ENCODE data around the gene ZDHHC19. TPM values are rescaled to one million over a fixed set of nuclear protein-coding genes. Genes with fewer than 3 reads are reported as not detected.

The ZDHHC19 gene, protein sequence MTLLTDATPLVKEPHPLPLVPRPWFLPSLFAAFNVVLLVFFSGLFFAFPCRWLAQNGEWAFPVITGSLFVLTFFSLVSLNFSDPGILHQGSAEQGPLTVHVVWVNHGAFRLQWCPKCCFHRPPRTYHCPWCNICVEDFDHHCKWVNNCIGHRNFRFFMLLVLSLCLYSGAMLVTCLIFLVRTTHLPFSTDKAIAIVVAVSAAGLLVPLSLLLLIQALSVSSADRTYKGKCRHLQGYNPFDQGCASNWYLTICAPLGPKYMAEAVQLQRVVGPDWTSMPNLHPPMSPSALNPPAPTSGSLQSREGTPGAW
- not detected for total RNA-seq
- long read RNA-seq, result 0 reads

DNA sequence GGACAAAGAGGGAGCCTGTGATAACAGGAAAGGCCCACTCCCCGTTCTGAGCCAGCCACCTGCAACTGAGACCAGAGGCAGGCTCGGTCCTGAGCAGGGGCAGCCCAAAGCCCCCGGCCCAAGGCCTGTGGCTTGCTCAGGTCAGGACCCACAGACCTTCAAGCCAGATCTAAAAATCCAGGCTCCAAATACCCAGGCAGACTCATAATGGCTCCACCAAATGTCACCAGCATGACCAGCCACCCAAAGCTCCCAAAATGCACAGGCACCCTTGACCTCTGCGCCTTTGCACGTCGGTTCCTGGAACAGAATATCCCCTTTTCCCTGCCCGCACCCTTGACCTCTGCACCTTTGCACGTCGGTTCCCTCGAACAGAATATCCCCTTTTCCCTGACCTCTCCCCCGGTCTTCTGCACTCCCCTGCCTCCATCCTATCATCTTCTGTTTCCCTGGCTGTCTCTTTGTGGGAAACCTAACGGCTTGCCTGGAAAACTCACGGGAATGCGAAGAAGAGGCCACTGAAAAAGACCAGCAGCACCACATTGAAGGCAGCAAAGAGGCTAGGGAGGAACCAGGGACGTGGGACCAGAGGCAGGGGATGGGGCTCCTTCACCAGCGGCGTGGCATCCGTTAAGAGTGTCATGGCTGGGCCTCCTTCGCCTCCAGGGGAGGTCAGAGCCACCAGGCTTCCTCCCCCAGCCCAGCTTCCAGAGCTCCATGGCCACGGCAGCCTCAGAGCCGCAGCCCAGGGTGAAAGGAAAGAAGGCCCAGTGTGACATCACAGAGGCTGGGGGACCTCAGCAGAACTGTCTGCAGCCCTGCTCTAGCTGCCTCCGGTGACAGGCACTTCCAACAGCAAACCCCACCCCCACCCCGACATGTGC lies at the start of gene ZDHHC19:
TSS of gene ZDHHC19 (minus strand) at position 728 of the 884 bp plus-strand sequence. CDS start at position 643, 85 bp downstream.
- intact Hi-C loops (cut with DNase I), result no loop called here
- no peak for ATAC-seq
- Histone ChIP-seq H3K36me3 (no peaks in the 10 kb centered on the region), H3K27me3 (peaks cover 1% of the 10 kb centered on the region), H3K4me1 (no peaks in the 10 kb centered on the region), H3K27ac (no peak within 1 kb of the TSS), H3K4me3 (no peak within 1 kb of the TSS), H3K9me3 (no peaks in the 10 kb centered on the region)
- TF ChIP-seq, protein P1, sequence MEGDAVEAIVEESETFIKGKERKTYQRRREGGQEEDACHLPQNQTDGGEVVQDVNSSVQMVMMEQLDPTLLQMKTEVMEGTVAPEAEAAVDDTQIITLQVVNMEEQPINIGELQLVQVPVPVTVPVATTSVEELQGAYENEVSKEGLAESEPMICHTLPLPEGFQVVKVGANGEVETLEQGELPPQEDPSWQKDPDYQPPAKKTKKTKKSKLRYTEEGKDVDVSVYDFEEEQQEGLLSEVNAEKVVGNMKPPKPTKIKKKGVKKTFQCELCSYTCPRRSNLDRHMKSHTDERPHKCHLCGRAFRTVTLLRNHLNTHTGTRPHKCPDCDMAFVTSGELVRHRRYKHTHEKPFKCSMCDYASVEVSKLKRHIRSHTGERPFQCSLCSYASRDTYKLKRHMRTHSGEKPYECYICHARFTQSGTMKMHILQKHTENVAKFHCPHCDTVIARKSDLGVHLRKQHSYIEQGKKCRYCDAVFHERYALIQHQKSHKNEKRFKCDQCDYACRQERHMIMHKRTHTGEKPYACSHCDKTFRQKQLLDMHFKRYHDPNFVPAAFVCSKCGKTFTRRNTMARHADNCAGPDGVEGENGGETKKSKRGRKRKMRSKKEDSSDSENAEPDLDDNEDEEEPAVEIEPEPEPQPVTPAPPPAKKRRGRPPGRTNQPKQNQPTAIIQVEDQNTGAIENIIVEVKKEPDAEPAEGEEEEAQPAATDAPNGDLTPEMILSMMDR (IDR thresholded peaks at IDR 0.05), result no peak
- no peak for DNase-seq

DNA sequence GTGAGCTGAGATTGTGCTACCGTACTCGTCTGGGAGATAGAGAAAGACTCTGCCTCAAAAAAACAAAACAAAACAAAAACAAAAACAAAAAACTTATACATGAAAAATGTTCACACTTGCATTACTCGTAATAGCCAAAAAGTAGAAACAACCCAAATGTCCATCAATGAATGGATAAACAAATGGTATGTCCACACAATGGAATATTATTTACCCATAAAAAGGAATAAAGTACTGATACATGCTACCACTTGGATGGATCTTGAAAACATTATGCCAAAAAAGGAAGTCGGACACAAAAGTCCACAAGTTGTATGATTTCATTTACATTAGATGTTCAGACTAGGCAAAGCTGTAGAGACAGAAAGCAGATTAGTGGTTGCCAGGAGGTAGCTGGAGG lies 49.6 kb upstream of the ZDHHC19 start:
- TF ChIP-seq, protein P1 (IDR thresholded peaks at IDR 0.05), result no peak
- no peak overlapping the region for H3K27ac ChIP-seq
- H3K27me3 ChIP-seq, result no peaks in the 10 kb centered on the region
- ATAC-seq (no peak), DNase-seq (no peak)
- H3K4me3 ChIP-seq, result no peak overlapping the region
- peaks cover 59% of the 10 kb centered on the region for H3K36me3 ChIP-seq
- intact Hi-C loops (cut with DNase I), result no loop called here
- no peaks in the 10 kb centered on the region for H3K4me1 ChIP-seq
- H3K9me3 ChIP-seq, result no peaks in the 10 kb centered on the region

DNA sequence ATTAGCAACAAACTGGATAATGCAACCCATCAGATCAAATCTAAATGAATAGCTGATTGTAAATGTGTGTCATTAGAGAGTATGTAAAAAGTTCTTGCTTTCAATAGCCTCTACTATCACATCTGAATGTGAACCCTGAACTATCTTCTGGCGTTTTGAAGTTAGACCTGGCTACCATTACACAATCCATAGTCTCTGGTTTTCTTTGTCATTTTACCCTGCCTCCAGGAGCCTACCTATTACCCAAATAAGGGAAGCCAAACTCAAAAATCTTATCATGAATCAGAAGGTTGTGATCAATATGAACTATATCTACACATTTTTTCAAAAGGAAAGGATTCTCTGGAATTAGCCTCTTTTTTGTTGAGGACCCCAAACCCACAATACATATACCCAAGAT lies 44.6 kb upstream of the ZDHHC19 start:
- DNase-seq (no peak), ATAC-seq (no peak)
- H3K9me3 ChIP-seq, result no peaks in the 10 kb centered on the region
- H3K27me3 ChIP-seq, result no peaks in the 10 kb centered on the region
- intact Hi-C loops (cut with DNase I), result no loop called here
- no peak overlapping the region for H3K27ac ChIP-seq
- H3K36me3 ChIP-seq, result peaks cover 45% of the 10 kb centered on the region
- H3K4me1 ChIP-seq, result no peaks in the 10 kb centered on the region
- no peak overlapping the region for H3K4me3 ChIP-seq
- TF ChIP-seq, protein P1 (IDR thresholded peaks at IDR 0.05), result no peak

DNA sequence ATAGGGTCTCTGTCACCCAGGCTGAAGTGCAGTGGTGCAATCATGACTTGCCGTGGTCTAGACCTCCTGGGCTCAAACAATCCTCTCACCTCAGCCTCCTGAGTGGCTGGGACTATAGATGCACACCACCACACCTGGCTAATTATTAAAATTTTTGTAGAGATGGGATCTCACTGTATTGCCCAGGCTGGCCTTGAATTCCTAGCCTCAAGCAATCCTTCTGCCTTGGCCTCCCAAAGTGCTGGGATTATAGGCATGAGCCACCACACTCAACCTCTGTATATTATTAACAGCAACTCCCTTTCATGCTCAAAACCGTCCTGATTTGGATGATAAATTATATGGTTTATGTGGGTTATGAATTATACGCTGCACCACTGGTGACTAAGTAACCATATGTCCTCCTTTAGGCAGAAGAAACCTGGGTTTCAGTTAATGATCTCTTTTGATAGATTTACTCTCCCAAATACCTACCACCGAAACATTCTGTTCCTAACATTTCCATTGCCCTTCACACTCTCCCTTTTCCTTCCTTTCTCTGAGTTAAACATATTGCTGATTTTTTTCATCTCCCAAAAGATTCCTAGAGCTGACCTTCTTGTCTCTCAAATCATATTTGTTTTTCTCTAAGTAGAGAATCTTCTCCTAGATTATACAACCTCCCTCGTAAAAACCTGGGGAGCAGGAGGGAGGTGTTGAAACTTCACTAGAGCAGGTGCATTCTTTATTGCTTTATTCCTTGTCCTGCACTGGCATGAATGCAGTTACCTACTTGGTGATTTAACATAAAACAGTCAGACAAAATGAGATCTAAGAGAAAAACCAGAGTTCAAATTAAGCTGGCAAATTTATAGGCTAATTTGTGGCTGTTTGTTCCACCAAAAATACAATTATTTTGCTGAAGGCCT lies 43.4 kb upstream of the ZDHHC19 start:
- intact Hi-C loops (cut with DNase I), result no loop called here
- H3K36me3 ChIP-seq, result peaks cover 40% of the 10 kb centered on the region
- H3K4me1 ChIP-seq, result no peaks in the 10 kb centered on the region
- H3K9me3 ChIP-seq, result no peaks in the 10 kb centered on the region
- no peaks in the 10 kb centered on the region for H3K27me3 ChIP-seq
- no peak for ATAC-seq
- H3K4me3 ChIP-seq, result no peak overlapping the region
- TF ChIP-seq, protein P1 (IDR thresholded peaks at IDR 0.05), result no peak
- DNase-seq, result no peak
- H3K27ac ChIP-seq, result no peak overlapping the region

DNA sequence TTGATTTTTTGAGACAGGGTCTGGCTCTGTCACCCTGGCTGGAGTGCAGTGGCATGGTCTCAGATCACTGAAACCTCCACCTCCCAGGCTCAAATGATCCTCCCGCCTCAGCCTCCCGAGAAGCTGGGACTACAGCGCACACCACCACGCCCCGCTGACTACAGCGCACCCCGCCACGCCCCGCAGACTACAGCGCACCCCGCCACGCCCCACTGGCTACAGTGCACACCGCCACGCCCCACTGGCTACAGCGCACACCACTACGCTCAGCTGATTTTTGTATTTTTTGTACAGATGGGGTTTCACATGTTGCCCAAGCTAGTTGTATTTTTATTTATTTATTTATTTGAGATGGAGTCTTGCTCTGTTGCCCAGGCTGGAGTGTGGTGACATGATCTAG lies 40.7 kb upstream of the ZDHHC19 start:
- H3K27me3 ChIP-seq, result no peaks in the 10 kb centered on the region
- TF ChIP-seq, protein P1 (IDR thresholded peaks at IDR 0.05), result no peak
- ATAC-seq (peak; percentile 45), DNase-seq (no peak)
- intact Hi-C loops (cut with DNase I), result no loop called here
- H3K4me1 ChIP-seq, result no peaks in the 10 kb centered on the region
- H3K27ac ChIP-seq, result no peak overlapping the region
- H3K9me3 ChIP-seq, result no peaks in the 10 kb centered on the region
- H3K4me3 ChIP-seq, result no peak overlapping the region
- H3K36me3 ChIP-seq, result peaks cover 43% of the 10 kb centered on the region

Measured in upper lobe of right lung (tissue), 1 donor.